IMR-90 (cell line): Measurements from ENCODE around the gene KBTBD6. TPM values are rescaled to one million over a fixed set of nuclear protein-coding genes. Genes with fewer than 3 reads are reported as not detected.

ENCODE experiments used
- ATAC-seq: fragments of 200-7000 bp; cut with Tn5 transposase; 2 replicates; pipeline ENCODE4 v1.9.1; 2020; ENCODE audit warnings: low read depth, mild to moderate bottlenecking, moderate library complexity
- BruUV-seq: library from RNA; stranded (reverse); fragments of 400-500 nt; replicated peaks from 2 replicates; lab custom pipeline; 2021; lab: Mats Ljungman, UMichigan
- CTCF ChIA-PET: fragments of 300-600 bp; formaldehyde crosslinking; extraction: SDS; loops from one replicate; lab custom pipeline; 2021; ENCODE audit warnings: antibody characterized with exemption; lab: Yijun Ruan, JAX
- POLR2A ChIA-PET: fragments of 300-600 bp; sonication (Branson Sonifier 250); formaldehyde crosslinking; loops from one replicate; lab custom pipeline; 2022; ENCODE audit warnings: antibody characterized with exemption; ENCODE audit not compliant: unreplicated experiment; lab: Charles Lee
- DNase-seq: peaks from one replicate; pipeline ENCODE4 v3.0.0; 2013
- H2AFZ ChIP-seq: replicated peaks from 2 replicates; pipeline ENCODE3; 2013; ENCODE audit warnings: low read length, mild to moderate bottlenecking; ENCODE audit not compliant: poor library complexity
- H2AK5ac ChIP-seq: 2 replicates; pipeline ENCODE4 v1.6.1; 2013; ENCODE audit warnings: low read depth, low read length, inconsistent platforms
- H2AK9ac ChIP-seq: replicated peaks from 2 replicates; pipeline ENCODE3; 2013; ENCODE audit warnings: mild to moderate bottlenecking, low read depth, low read length, moderate library complexity; ENCODE audit not compliant: poor library complexity
- H2BK120ac ChIP-seq: 2 replicates; pipeline ENCODE4 v1.6.1; 2013; ENCODE audit warnings: low read depth, low read length, inconsistent platforms
- H2BK15ac ChIP-seq: 3 replicates; pipeline ENCODE4 v1.6.1; 2013; ENCODE audit warnings: low read depth, low read length, inconsistent platforms
- H2BK20ac ChIP-seq: 2 replicates; pipeline ENCODE4 v1.6.1; 2013; ENCODE audit warnings: low read depth, mild to moderate bottlenecking, inconsistent platforms, low read length, moderate library complexity
- H2BK5ac ChIP-seq: 2 replicates; pipeline ENCODE4 v1.6.1; 2013; ENCODE audit warnings: mild to moderate bottlenecking, low read depth, low read length, inconsistent platforms; ENCODE audit not compliant: poor library complexity, severe bottlenecking
- H3K14ac ChIP-seq: replicated peaks from 2 replicates; pipeline ENCODE4 v1.6.1; 2013; ENCODE audit warnings: low read depth, low read length, inconsistent platforms
- H3K18ac ChIP-seq: 2 replicates; pipeline ENCODE4 v1.6.1; 2013; ENCODE audit warnings: low read depth, low read length, control low read depth
- H3K23ac ChIP-seq: 2 replicates; pipeline ENCODE4 v1.6.1; 2013; ENCODE audit warnings: low read depth, low read length, inconsistent platforms
- H3K27ac ChIP-seq: 2 replicates; pipeline ENCODE4 v1.5.1; 2013; ENCODE audit warnings: mild to moderate bottlenecking, control low read depth, low read length; ENCODE audit not compliant: insufficient read depth
- H3K27me3 ChIP-seq: 2 replicates; pipeline ENCODE4 v1.6.1; 2013; ENCODE audit warnings: low read length; ENCODE audit not compliant: control insufficient read depth, insufficient read depth
- H3K36me3 ChIP-seq: 2 replicates; pipeline ENCODE4 v1.6.1; 2013; ENCODE audit warnings: low read length, mixed read lengths; ENCODE audit not compliant: control insufficient read depth, insufficient read depth
- H3K4ac ChIP-seq: 2 replicates; pipeline ENCODE4 v1.6.1; 2013; ENCODE audit warnings: low read depth, low read length, inconsistent platforms
- H3K4me1 ChIP-seq: 2 replicates; pipeline ENCODE4 v1.6.1; 2013; ENCODE audit warnings: low read length, mixed read lengths; ENCODE audit not compliant: control insufficient read depth, insufficient read depth
- H3K4me2 ChIP-seq: 2 replicates; pipeline ENCODE4 v1.6.1; 2013; ENCODE audit warnings: low read depth, mild to moderate bottlenecking, control low read depth, low read length, moderate library complexity
- H3K4me3 ChIP-seq: 2 replicates; pipeline ENCODE4 v1.5.1; 2013; ENCODE audit warnings: low read depth, mild to moderate bottlenecking, control low read depth, low read length, moderate library complexity; ENCODE audit not compliant: insufficient read depth
- H3K56ac ChIP-seq: 2 replicates; pipeline ENCODE4 v1.6.1; 2013; ENCODE audit warnings: low read length, inconsistent platforms; ENCODE audit not compliant: insufficient read depth; ENCODE audit errors: extremely low read depth
- H3K79me1 ChIP-seq, 2 experiments: 2 replicates each; pipeline ENCODE4 v1.6.1; 2013; ENCODE audit warnings: low read length in 2 of 2, inconsistent platforms in 1 of 2, low read depth in 1 of 2
- H3K9ac ChIP-seq: 2 replicates; pipeline ENCODE4 v1.6.1; 2013; ENCODE audit warnings: low read depth, low read length, control low read depth
- H3K9me1 ChIP-seq: 2 replicates; pipeline ENCODE4 v1.6.1; 2013; ENCODE audit warnings: low read length, inconsistent platforms; ENCODE audit not compliant: insufficient read depth
- H3K9me3 ChIP-seq: 2 replicates; pipeline ENCODE4 v1.6.1; 2013; ENCODE audit warnings: low read length; ENCODE audit not compliant: control insufficient read depth, insufficient read depth
- H4K20me1 ChIP-seq: 2 replicates; pipeline ENCODE4 v1.6.1; 2013; ENCODE audit warnings: low read length, inconsistent platforms; ENCODE audit not compliant: insufficient read depth
- H4K5ac ChIP-seq: 2 replicates; pipeline ENCODE4 v1.6.1; 2013; ENCODE audit warnings: mild to moderate bottlenecking, low read depth, low read length, control low read depth
- H4K8ac ChIP-seq, 2 experiments: 2 replicates each; pipeline ENCODE4 v1.6.1; 2013; ENCODE audit warnings: low read depth in 2 of 2, low read length in 2 of 2, control low read depth in 1 of 2, inconsistent platforms in 1 of 2
- H4K91ac ChIP-seq: 2 replicates; pipeline ENCODE4 v1.6.1; 2013; ENCODE audit warnings: low read depth, low read length, inconsistent platforms; ENCODE audit not compliant: insufficient read depth
- BHLHE40 ChIP-seq: fragments of 150-350 bp; IDR thresholded peaks from 2 replicates; pipeline ENCODE4 v1.6.1; 2016; ENCODE audit warnings: mild to moderate bottlenecking, low read depth, low read length
- CEBPB ChIP-seq: IDR thresholded peaks from 2 replicates; pipeline ENCODE4 v1.6.1; 2012; ENCODE audit warnings: low read depth, low read length, improper control_type of control experiment
- CHD1 ChIP-seq: IDR thresholded peaks from 2 replicates; pipeline ENCODE4 v1.6.1; 2012; ENCODE audit warnings: low read depth, low read length, improper control_type of control experiment
- FOS ChIP-seq: fragments of 150-350 bp; IDR thresholded peaks from 2 replicates; pipeline ENCODE4 v1.6.1; 2016; ENCODE audit warnings: low read depth, low read length
- MAFK ChIP-seq: IDR thresholded peaks from 2 replicates; pipeline ENCODE4 v1.6.1; 2012; ENCODE audit warnings: low read depth, low read length, improper control_type of control experiment
- MAZ ChIP-seq: IDR thresholded peaks from 2 replicates; pipeline ENCODE4 v1.6.1; 2012; ENCODE audit warnings: low read depth, mild to moderate bottlenecking, low read length, improper control_type of control experiment, moderate library complexity, borderline replicate concordance
- MXI1 ChIP-seq: IDR thresholded peaks from 2 replicates; pipeline ENCODE4 v1.6.1; 2012; ENCODE audit warnings: low read depth, mild to moderate bottlenecking, low read length, moderate library complexity, borderline replicate concordance
- NFE2L2 ChIP-seq: fragments of 150-350 bp; IDR thresholded peaks from 2 replicates; pipeline ENCODE4 v1.6.1; 2016; ENCODE audit warnings: low read depth, mild to moderate bottlenecking, low read length
- POLR2A ChIP-seq: IDR thresholded peaks from 2 replicates; pipeline ENCODE4 v1.6.1; 2012; ENCODE audit warnings: mild to moderate bottlenecking, low read depth, low read length
- RAD21 ChIP-seq: IDR thresholded peaks from 2 replicates; pipeline ENCODE4 v1.6.1; 2012; ENCODE audit warnings: low read length, improper control_type of control experiment
- RCOR1 ChIP-seq: IDR thresholded peaks from 2 replicates; pipeline ENCODE4 v1.6.1; 2012; ENCODE audit warnings: mild to moderate bottlenecking, low read length, improper control_type of control experiment; ENCODE audit not compliant: insufficient replicate concordance
- RFX5 ChIP-seq: IDR thresholded peaks from 2 replicates; pipeline ENCODE4 v1.8.0; 2012; ENCODE audit warnings: low read depth, mild to moderate bottlenecking, low read length, moderate library complexity
- SMC3 ChIP-seq: fragments of 150-350 bp; IDR thresholded peaks from 2 replicates; pipeline ENCODE4 v1.6.1; 2016; ENCODE audit warnings: low read depth, mild to moderate bottlenecking, antibody characterized with exemption, low read length, moderate library complexity
- WGBS, 2 experiments: methylation state at CpG; one replicate each; pipeline versions ENCODE4 v1.1.5 to v1.1.7; 2013; ENCODE audit warnings: missing lambda C conversion rate in 2 of 2; ENCODE audit not compliant: insufficient read length in 1 of 2; ENCODE audit errors: extremely low coverage in 2 of 2; 5-methylcytosine and 5-hydroxymethylcytosine counted together
- dilution Hi-C: fragments of 300-500 bp; cut with HindIII; formaldehyde crosslinking; loops from one replicate; pipeline ENCODE4 v1.14.3; 2018; ENCODE audit warnings: low sequenced_read_pairs; ENCODE audit not compliant: unreplicated experiment
- in situ Hi-C: fragments of 300-500 bp; cut with MboI; formaldehyde crosslinking; loops from 3 replicates; pipeline ENCODE4 v1.14.3; 2019; ENCODE audit warnings: low sequenced_read_pairs, inconsistent platforms, mixed read lengths
- intact Hi-C: fragments of 100-400 bp; cut with micrococcal nuclease; formaldehyde crosslinking; loops from 2 replicates; pipeline ENCODE4 v1.10.0; 2022
- polyA plus RNA-seq, 3 experiments: library from polyadenylated mRNA; depleted of rRNA; stranded (reverse); fragments of >200 nt; gene quantifications; 2 replicates each; pipeline ENCODE4 v1.2.3, GENCODE V29; 2012; ENCODE audit warnings: low replicate concordance in 1 of 3
- total RNA-seq: library from RNA; depleted of rRNA; stranded (reverse); fragments of >200 nt; gene quantifications from 2 replicates; pipeline ENCODE4 v1.2.3, GENCODE V29; 2012
- TF ChIP-seq, protein P1 (sequence below): fragments of 150-350 bp; IDR thresholded peaks from 2 replicates; pipeline ENCODE4 v1.6.1; 2016; ENCODE audit warnings: low read depth, mild to moderate bottlenecking, low read length, moderate library complexity, borderline replicate concordance
- TF ChIP-seq, protein P2 (sequence below): conservative IDR thresholded peaks from 2 replicates; pipeline ENCODE4 v1.5.1; 2012; ENCODE audit warnings: mild to moderate bottlenecking, low read depth, low read length, improper control_type of control experiment
- TF ChIP-seq, protein P3 (sequence below): fragments of 150-350 bp; IDR thresholded peaks from 2 replicates; pipeline ENCODE4 v1.6.1; 2017; ENCODE audit warnings: mild to moderate bottlenecking, antibody characterized with exemption, low read length, low read depth

The KBTBD6 gene
- total and polyA plus RNA-seq, 2 of the 4 experiments (the other 2 are of a cell fraction): 3.6 to 14.7 TPM

DNA sequence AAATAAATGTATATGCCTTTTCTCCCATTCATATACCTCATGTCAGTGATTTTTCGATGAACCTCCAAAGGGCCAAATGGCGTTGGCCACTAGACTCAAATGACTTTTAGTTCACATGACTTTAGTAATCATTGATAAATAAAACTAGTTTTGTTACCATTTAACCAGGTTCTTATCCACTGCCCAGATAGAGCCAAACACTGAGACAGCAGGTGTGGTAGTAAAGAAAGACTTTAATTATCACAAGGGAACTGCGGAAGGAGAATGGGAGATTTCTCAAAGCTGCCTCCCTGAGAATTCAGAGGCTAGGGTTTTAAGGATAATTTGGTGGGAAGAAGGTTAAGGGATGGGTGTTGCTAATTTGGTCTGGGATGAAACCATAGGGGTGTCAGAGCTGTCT is 19.4 kb upstream of the KBTBD6 start:
- CTCF ChIA-PET: no interaction called here
- dilution Hi-C loops: no loop called here

More for the DNA sequence above, 19.4 kb upstream of the KBTBD6 start:
- Histone ChIP-seq H3K27me3 (no peaks in the 10 kb centered on the region), H3K9ac (no peak overlapping the region), H3K56ac (no peak overlapping the region), H3K14ac (no peak overlapping the region), H3K4me2 (no peak overlapping the region), H3K4me1 (no peaks in the 10 kb centered on the region), H3K23ac (no peak overlapping the region), H2AK5ac (no peak overlapping the region), H2AK9ac (no peak overlapping the region), H3K36me3 (no peaks in the 10 kb centered on the region), H3K27ac (no peak overlapping the region), H4K91ac (no peak overlapping the region), H3K4ac (no peak overlapping the region), H3K9me3 (peaks cover 43% of the 10 kb centered on the region), H2BK120ac (no peak overlapping the region), H3K4me3 (no peak overlapping the region), H4K5ac (no peak overlapping the region), H3K79me1 (no peaks in the 10 kb centered on the region), H3K9me1 (no peaks in the 10 kb centered on the region), H2BK20ac (no peak overlapping the region), H4K8ac (no peak overlapping the region), H2AFZ (no peak overlapping the region), H4K20me1 (no peaks in the 10 kb centered on the region), H2BK5ac (no peak overlapping the region), H3K18ac (no peak overlapping the region), H2BK15ac (no peak overlapping the region)
- POLR2A ChIA-PET: no interaction called here
- WGBS, 2 experiments: 100% methylated on average over 1 of the region's 3 CpGs; no CpG with 5 or more reads in 1 of the 2 experiments
- in situ Hi-C loops: no loop called here
- TF ChIP-seq RCOR1: no peak
- no peak for TF ChIP-seq NFE2L2
- TF ChIP-seq MXI1: no peak
- TF ChIP-seq FOS: no peak
- no peak for TF ChIP-seq CEBPB
- TF ChIP-seq MAZ: no peak
- TF ChIP-seq MAFK: no peak
- no peak for TF ChIP-seq POLR2A
- TF ChIP-seq SMC3: no peak
- no peak for TF ChIP-seq RFX5
- TF ChIP-seq, protein P1, sequence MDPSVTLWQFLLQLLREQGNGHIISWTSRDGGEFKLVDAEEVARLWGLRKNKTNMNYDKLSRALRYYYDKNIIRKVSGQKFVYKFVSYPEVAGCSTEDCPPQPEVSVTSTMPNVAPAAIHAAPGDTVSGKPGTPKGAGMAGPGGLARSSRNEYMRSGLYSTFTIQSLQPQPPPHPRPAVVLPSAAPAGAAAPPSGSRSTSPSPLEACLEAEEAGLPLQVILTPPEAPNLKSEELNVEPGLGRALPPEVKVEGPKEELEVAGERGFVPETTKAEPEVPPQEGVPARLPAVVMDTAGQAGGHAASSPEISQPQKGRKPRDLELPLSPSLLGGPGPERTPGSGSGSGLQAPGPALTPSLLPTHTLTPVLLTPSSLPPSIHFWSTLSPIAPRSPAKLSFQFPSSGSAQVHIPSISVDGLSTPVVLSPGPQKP: no peak
- no peak for TF ChIP-seq CHD1
- no peak for TF ChIP-seq RAD21
- TF ChIP-seq, protein P2, sequence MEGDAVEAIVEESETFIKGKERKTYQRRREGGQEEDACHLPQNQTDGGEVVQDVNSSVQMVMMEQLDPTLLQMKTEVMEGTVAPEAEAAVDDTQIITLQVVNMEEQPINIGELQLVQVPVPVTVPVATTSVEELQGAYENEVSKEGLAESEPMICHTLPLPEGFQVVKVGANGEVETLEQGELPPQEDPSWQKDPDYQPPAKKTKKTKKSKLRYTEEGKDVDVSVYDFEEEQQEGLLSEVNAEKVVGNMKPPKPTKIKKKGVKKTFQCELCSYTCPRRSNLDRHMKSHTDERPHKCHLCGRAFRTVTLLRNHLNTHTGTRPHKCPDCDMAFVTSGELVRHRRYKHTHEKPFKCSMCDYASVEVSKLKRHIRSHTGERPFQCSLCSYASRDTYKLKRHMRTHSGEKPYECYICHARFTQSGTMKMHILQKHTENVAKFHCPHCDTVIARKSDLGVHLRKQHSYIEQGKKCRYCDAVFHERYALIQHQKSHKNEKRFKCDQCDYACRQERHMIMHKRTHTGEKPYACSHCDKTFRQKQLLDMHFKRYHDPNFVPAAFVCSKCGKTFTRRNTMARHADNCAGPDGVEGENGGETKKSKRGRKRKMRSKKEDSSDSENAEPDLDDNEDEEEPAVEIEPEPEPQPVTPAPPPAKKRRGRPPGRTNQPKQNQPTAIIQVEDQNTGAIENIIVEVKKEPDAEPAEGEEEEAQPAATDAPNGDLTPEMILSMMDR: no peak
- no peak for TF ChIP-seq BHLHE40
- TF ChIP-seq, protein P3, sequence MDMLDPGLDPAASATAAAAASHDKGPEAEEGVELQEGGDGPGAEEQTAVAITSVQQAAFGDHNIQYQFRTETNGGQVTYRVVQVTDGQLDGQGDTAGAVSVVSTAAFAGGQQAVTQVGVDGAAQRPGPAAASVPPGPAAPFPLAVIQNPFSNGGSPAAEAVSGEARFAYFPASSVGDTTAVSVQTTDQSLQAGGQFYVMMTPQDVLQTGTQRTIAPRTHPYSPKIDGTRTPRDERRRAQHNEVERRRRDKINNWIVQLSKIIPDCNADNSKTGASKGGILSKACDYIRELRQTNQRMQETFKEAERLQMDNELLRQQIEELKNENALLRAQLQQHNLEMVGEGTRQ: no peak
- no TSS peak for BruUV-seq
- ATAC-seq (no peak), DNase-seq (no peak)
- intact Hi-C loops: no loop called here
